ENCODE measurements around the gene AK4. TPM values are rescaled to one million over a fixed set of nuclear protein-coding genes. Genes with fewer than 3 reads are reported as not detected.
"Not testable (repeated sequence)": the region's sequence is repeated elsewhere in the genome, so short reads cannot be mapped to it uniquely, and the experiment has no call there.

AK4 gene
- total RNA-seq, 3 donors from 2014 or later: 18.2 to 47.3 (median 41.0) TPM

DNA sequence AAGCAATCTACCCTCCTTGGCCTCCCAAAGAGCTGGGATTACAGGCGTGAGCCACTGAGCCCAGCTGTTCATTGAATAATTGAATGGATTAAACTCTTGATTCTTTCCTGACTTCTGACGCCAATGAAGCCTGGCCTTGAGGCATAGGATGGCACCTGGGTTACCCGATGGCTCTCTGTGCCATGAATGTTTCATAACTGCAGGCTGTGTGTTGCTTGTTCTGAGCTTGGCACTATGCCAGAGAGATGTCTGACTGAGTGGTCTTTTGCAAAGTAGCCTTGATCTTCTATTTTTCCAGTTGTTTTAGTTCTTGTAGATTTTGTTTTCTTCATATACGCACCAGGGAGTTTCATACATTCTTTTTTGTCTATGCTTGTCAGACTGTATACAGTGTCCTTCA lies 38.5 kb upstream of the AK4 start:
- no peak overlapping the region for H3K27ac ChIP-seq
- no peak overlapping the region for H3K4me3 ChIP-seq
- no peak for DNase-seq (ENCODE audit: low spot score in 2 of 2)
- H3K27me3 ChIP-seq: no peaks in the 10 kb centered on the region
- intact Hi-C loops (cut with DNase I; ENCODE audit: low total_unique reads): no loop called here
- H3K4me1 ChIP-seq: no peaks in the 10 kb centered on the region
- TF ChIP-seq POLR2AphosphoS5 (IDR thresholded peaks at IDR 0.05) (no peak), POLR2A (IDR thresholded peaks at IDR 0.05) (no peak)
- TF ChIP-seq, protein P1, sequence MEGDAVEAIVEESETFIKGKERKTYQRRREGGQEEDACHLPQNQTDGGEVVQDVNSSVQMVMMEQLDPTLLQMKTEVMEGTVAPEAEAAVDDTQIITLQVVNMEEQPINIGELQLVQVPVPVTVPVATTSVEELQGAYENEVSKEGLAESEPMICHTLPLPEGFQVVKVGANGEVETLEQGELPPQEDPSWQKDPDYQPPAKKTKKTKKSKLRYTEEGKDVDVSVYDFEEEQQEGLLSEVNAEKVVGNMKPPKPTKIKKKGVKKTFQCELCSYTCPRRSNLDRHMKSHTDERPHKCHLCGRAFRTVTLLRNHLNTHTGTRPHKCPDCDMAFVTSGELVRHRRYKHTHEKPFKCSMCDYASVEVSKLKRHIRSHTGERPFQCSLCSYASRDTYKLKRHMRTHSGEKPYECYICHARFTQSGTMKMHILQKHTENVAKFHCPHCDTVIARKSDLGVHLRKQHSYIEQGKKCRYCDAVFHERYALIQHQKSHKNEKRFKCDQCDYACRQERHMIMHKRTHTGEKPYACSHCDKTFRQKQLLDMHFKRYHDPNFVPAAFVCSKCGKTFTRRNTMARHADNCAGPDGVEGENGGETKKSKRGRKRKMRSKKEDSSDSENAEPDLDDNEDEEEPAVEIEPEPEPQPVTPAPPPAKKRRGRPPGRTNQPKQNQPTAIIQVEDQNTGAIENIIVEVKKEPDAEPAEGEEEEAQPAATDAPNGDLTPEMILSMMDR (IDR thresholded peaks at IDR 0.05): no peak
- no peaks in the 10 kb centered on the region for H3K9me3 ChIP-seq
- no peaks in the 10 kb centered on the region for H3K36me3 ChIP-seq

DNA sequence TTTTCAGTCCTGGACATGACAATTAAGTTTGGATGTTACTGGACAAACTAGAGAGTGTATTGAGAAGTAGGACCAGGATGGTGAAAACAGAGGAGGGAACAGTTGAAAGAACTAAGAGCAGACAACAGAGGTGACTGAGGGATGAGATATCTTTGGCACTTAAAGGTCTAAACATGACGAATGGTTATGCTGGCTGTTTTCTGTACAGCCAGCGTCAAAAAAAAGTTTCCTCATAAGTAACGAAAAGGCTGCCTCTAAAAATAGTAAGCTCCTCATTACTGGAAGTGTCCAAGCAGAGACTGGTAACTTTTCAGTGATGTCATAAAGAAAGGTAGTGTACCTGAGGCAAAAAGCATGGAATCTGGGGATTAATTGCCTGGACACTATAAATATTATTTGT lies 35.2 kb upstream of the AK4 start:
- intact Hi-C loops (cut with DNase I; ENCODE audit: low total_unique reads): no loop called here
- Histone ChIP-seq H3K4me3 (no peak overlapping the region), H3K36me3 (no peaks in the 10 kb centered on the region), H3K9me3 (no peaks in the 10 kb centered on the region), H3K27me3 (no peaks in the 10 kb centered on the region), H3K27ac (no peak overlapping the region), H3K4me1 (no peaks in the 10 kb centered on the region)
- TF ChIP-seq, protein P1 (IDR thresholded peaks at IDR 0.05): no peak
- no peak for TF ChIP-seq POLR2AphosphoS5 (IDR thresholded peaks at IDR 0.05)
- no peak for TF ChIP-seq POLR2A (IDR thresholded peaks at IDR 0.05)
- no peak for DNase-seq (ENCODE audit: low spot score in 2 of 2)

DNA sequence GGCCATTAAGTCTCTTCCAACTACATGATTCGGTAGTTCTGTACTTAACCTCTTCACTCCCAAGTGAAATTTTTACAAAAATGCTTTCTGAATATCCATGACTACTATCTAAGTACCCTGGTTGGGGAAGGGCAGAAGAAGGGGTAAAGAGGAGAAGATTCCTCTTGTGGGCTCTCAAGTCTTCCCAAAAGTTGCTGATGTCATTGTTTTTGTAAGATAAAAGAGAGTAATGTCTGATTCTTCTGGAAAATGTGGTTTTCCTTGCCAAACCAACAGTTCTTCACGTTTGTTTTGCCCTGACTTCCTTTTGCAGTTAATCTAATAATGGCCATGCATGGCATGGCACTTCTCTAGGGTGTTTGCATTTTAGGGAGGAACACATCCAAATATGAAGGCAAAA lies 34.7 kb upstream of the AK4 start:
- Histone ChIP-seq H3K36me3 (no peaks in the 10 kb centered on the region), H3K27ac (no peak overlapping the region), H3K27me3 (no peaks in the 10 kb centered on the region), H3K4me3 (no peak overlapping the region), H3K4me1 (no peaks in the 10 kb centered on the region), H3K9me3 (no peaks in the 10 kb centered on the region)
- intact Hi-C loops (cut with DNase I; ENCODE audit: low total_unique reads): no loop called here
- no peak for TF ChIP-seq POLR2A (IDR thresholded peaks at IDR 0.05)
- TF ChIP-seq POLR2AphosphoS5 (IDR thresholded peaks at IDR 0.05): no peak
- TF ChIP-seq, protein P1 (IDR thresholded peaks at IDR 0.05): no peak
- no peak for DNase-seq (ENCODE audit: low spot score in 2 of 2)

DNA sequence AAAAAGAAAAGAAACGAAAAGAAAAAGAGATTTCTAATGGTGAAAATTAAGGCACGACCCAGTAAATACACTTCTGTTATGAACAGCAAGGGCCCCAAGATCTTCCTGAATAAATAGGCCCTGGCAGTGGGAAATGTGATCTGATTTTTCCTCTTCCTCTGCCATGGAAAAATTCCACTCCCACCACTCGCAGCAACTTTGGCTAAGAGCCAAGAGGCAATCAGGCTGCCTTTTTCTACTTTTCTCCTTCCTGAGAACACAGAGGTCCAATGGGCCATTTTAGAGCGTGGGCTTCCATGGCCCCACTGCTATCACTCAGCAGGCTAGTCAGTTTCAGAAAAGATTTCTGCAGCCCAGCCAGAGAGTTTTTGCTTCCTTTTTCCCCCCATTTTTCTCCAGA lies 33.7 kb upstream of the AK4 start:
- Histone ChIP-seq H3K27ac (peak overlapping the region; percentile 17 to 38), H3K9me3 (no peaks in the 10 kb centered on the region), H3K27me3 (no peaks in the 10 kb centered on the region), H3K4me1 (no peaks in the 10 kb centered on the region), H3K36me3 (no peaks in the 10 kb centered on the region), H3K4me3 (no peak overlapping the region)
- DNase-seq (ENCODE audit: low spot score in 2 of 2): no peak
- TF ChIP-seq POLR2A (IDR thresholded peaks at IDR 0.05) (no peak), POLR2AphosphoS5 (IDR thresholded peaks at IDR 0.05) (no peak)
- TF ChIP-seq, protein P1 (IDR thresholded peaks at IDR 0.05): no peak
- intact Hi-C loops (cut with DNase I; ENCODE audit: low total_unique reads): no loop called here

DNA sequence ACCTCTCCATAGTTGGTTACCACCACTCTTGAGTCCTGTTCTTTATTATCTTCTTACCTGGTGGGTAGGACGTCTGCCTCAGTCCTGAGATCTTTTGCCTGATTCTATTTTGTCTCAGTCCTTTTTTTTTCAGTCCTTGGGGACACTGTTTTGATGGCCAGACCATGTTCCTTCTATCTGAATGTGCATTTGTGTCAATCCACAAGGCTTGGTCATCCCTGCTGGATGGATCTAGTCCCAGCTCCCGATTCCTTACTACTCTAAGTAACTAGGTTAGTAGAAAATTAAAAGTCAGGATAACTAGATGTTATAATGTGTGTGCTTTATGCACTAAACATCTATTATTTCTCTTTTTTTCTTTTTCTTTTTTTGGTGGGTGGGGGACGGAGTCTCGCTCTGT lies 28.1 kb upstream of the AK4 start:
- Histone ChIP-seq H3K9me3 (no peaks in the 10 kb centered on the region), H3K4me1 (no peaks in the 10 kb centered on the region), H3K4me3 (no peak overlapping the region), H3K27ac (no peak overlapping the region), H3K27me3 (no peaks in the 10 kb centered on the region), H3K36me3 (no peaks in the 10 kb centered on the region)
- TF ChIP-seq, protein P1 (IDR thresholded peaks at IDR 0.05): no peak
- no peak for TF ChIP-seq POLR2AphosphoS5 (IDR thresholded peaks at IDR 0.05)
- no peak for TF ChIP-seq POLR2A (IDR thresholded peaks at IDR 0.05)
- intact Hi-C loops (cut with DNase I; ENCODE audit: low total_unique reads): no loop called here
- DNase-seq (ENCODE audit: low spot score in 2 of 2): no peak

DNA sequence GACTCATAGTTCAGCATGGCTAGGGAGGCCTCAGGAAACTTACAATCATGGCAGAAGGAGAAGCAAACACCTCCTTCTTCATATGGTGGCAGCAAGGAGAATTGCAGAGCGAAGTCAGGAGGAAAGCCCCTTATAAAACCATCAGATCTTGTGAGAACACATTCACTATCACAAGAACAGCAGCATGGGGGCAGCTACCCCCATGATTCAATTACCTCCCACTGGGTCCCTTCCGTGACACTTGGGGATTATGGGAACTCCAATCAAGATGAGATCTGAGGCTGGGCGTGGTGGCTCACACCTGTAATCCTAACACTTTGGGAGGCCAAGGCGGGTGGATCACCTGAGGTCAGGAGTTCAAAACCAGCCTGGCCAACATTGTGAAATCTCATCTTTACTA lies 18.9 kb upstream of the AK4 start:
- H3K4me1 ChIP-seq; H3K4me3 ChIP-seq; H3K27me3 ChIP-seq; DNase-seq (ENCODE audit: low spot score in 2 of 2); intact Hi-C loops (cut with DNase I; ENCODE audit: low total_unique reads); H3K9me3 ChIP-seq; H3K36me3 ChIP-seq; H3K27ac ChIP-seq: not testable (repeated sequence)

Measured in breast epithelium (tissue), 4 donors.